GM23248 (cell line): ENCODE data around the gene ERICH4.

ENCODE experiments used
- EZH2 ChIP-seq: fragments of 200-600 bp; sonication (generic); IDR thresholded peaks from 2 replicates; pipeline ENCODE4 v1.6.1; 2018; ENCODE audit warnings: antibody characterized with exemption, mild to moderate bottlenecking; ENCODE audit not compliant: insufficient read depth, poor library complexity, severe bottlenecking
- EZH2phosphoT487 ChIP-seq: fragments of 200-600 bp; sonication (generic); IDR thresholded peaks from 2 replicates; pipeline ENCODE4 v1.6.1; 2018; ENCODE audit warnings: antibody characterized with exemption, moderate library complexity, mild to moderate bottlenecking, low read depth; ENCODE audit not compliant: insufficient read depth

DNA sequence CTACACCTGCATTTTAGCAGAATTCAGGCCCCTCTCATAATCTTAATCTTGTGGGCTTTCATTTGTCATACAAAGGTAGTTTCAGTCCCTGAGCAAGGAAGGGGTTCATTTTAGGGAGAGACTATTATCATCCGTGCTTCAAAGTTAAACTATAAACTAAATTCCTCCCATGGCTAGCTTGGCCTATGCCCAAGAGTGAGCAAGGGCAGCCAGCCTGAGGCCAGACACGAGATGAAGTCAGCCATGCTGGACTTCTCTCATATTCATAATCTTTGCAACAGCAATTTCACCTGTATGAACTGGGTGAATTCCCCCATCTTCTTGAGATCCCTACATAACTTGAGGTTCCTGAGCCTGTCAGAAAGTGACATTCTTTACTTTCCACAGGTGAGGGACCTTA lies 13.0 kb downstream of the ERICH4 start:
- TF ChIP-seq EZH2 (no peak), EZH2phosphoT487 (no peak)
